GM21737 (cell line): ENCODE results near the gene PAXX.

Source experiments
- ATAC-seq: cut with Tn5 transposase; IDR thresholded peaks from one replicate; pipeline ENCODE4 v1.9.1; 2021; ENCODE audit warnings: mild to moderate bottlenecking, moderate library complexity; ENCODE audit not compliant: unreplicated experiment

Gene PAXX

GRCh38 chr9:137015976-137016375 lies 23.8 kb downstream of the PAXX start:
- no peak for ATAC-seq

GRCh38 chr9:137016436-137016835 lies 24.2 kb downstream of the PAXX start:
- ATAC-seq: no peak

- ATAC-seq: no peak
Observed at GRCh38 chr9:137017071-137017470, 24.8 kb downstream of the PAXX start.

- no peak for ATAC-seq
Observed at GRCh38 chr9:137017791-137018497, 25.7 kb downstream of the PAXX start.

- no peak for ATAC-seq
Observed at GRCh38 chr9:137018761-137019559, 26.7 kb downstream of the PAXX start.

- no peak for ATAC-seq
Observed at GRCh38 chr9:137019891-137020683, 27.9 kb downstream of the PAXX start.

- ATAC-seq: no peak
Observed at GRCh38 chr9:137020771-137021567, 28.7 kb downstream of the PAXX start.

GRCh38 chr9:137021568-137021978 lies 29.4 kb downstream of the PAXX start:
- no peak for ATAC-seq

GRCh38 chr9:137021979-137022661 lies 29.9 kb downstream of the PAXX start:
- ATAC-seq: no peak

- ATAC-seq: no peak
Observed at GRCh38 chr9:137022662-137023008, 30.4 kb downstream of the PAXX start.

GRCh38 chr9:137023157-137023556 lies 30.9 kb downstream of the PAXX start:
- no peak for ATAC-seq

GRCh38 chr9:137023583-137023991 lies 31.4 kb downstream of the PAXX start:
- no peak for ATAC-seq

GRCh38 chr9:137025517-137025966 lies 33.3 kb downstream of the PAXX start:
- ATAC-seq: no peak

GRCh38 chr9:137026384-137026783 lies 34.2 kb downstream of the PAXX start:
- no peak for ATAC-seq

- ATAC-seq: no peak
Observed at GRCh38 chr9:137026828-137027227, 34.6 kb downstream of the PAXX start.

- no peak for ATAC-seq
Observed at GRCh38 chr9:137027369-137028262, 35.4 kb downstream of the PAXX start, which contains the start of gene ABCA2. TSS of gene ABCA2 (minus strand) at chr9:137028237. CDS start at chr9:137028140, 97 bp downstream.

- ATAC-seq: peak; percentile 37
Observed at GRCh38 chr9:137028263-137029057, 36.2 kb downstream of the PAXX start.
